Left lung (tissue), 10 donors: Measurements from ENCODE around the gene AUTS2. TPM values are rescaled to one million over a fixed set of nuclear protein-coding genes. Genes with fewer than 3 reads are reported as not detected.

Source experiments
- ATAC-seq: fragments of 200-7000 bp; cut with Tn5 transposase; one replicate; pipeline ENCODE4 v1.9.1; 2020; ENCODE audit warnings: moderate library complexity
- DNase-seq, 4 donors: peaks; one replicate each; pipeline ENCODE4 v3.0.0-alpha.2; 2013 to 2020
- H3K27ac ChIP-seq, 2 donors: fragments of 200-600 bp; sonication (generic) in 1 of 2; one replicate each; pipeline versions ENCODE4 v1.5.0 to v1.8.0; 2020 to 2021
- H3K27me3 ChIP-seq, 2 donors: fragments of 200-600 bp; sonication (generic) in 1 of 2; one replicate each; pipeline versions ENCODE4 v1.5.0 to v1.8.0; 2020 to 2021
- H3K36me3 ChIP-seq, 2 donors: fragments of 200-600 bp; sonication (generic) in 1 of 2; one replicate each; pipeline versions ENCODE4 v1.5.0 to v1.8.0; 2020 to 2021
- H3K4me1 ChIP-seq, 2 donors: fragments of 200-600 bp; one replicate each; pipeline ENCODE4 v1.8.0; 2021
- H3K4me3 ChIP-seq, 2 donors: fragments of 200-600 bp; sonication (generic) in 1 of 2; one replicate each; pipeline versions ENCODE4 v1.5.0 to v1.8.0; 2020 to 2021; ENCODE audit warnings: mild to moderate bottlenecking in 1 of 2
- H3K9me3 ChIP-seq, 2 donors: fragments of 200-600 bp; sonication (generic) in 1 of 2; one replicate each; pipeline versions ENCODE4 v1.5.0 to v1.8.0; 2020 to 2021
- intact Hi-C, 2 donors: fragments of 100-400 bp; cut with DNase I; formaldehyde crosslinking; loops; one replicate each; pipeline versions ENCODE4 v1.11.2 to v1.14.2; 2022
- polyA plus RNA-seq, 6 donors: library from polyadenylated mRNA; unstranded; fragments of 120-200 nt; gene quantifications; one replicate each; pipeline ENCODE4 v1.2.1, GENCODE V29; 2013; ENCODE audit not compliant: insufficient read length in 6 of 6
- total RNA-seq, 2 donors: library from RNA; stranded (reverse); fragmentation: NEBNext Ultra II Directional; extraction: Animal tissue kit (Norgen Biotek cat#: 25700); gene quantifications; one replicate each; pipeline ENCODE4 v1.2.1, GENCODE V29; 2021
- TF ChIP-seq, protein P1 (sequence below), 2 donors: fragments of 200-600 bp; sonication (generic) in 1 of 2; IDR thresholded peaks; one replicate each; pipeline versions ENCODE4 v1.5.0 to v1.8.0; 2021; ENCODE audit warnings: antibody characterized with exemption in 2 of 2
- donor health status: DM: no; HTN: yes; CAD: no.
- donor health status: DM: no; HTN: no; CAD: no.

The AUTS2 gene
- total and polyA plus RNA-seq, 8 donors = 40.4 to 119 (median 103) TPM

DNA sequence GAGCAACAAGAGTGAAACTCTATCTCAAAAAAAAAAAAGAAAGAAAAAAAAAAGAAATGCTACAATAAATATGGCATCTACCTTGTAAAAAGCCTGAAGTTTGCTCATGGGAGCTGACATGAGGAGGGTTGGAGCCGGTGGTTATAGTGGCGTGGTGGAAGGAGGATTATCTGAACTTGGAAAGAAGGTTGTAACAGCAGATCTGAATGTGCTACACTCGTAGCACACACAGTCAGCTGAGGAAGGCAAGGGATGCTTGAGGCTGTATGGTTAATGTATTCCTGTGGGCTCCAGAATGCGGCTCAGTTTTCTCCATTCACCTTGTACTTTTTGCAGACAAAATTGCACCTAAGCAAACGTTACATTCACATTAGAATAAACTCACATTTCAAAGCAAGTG, 1143.4 kb downstream of the AUTS2 start:
- DNase-seq (no peak), ATAC-seq (no peak)
- intact Hi-C loops = no loop called here
- Histone ChIP-seq H3K4me3 (no peak overlapping the region), H3K9me3 (no peaks in the 10 kb centered on the region), H3K27me3 (no peaks in the 10 kb centered on the region), H3K36me3 (no peaks in the 10 kb centered on the region), H3K4me1 (peaks cover 7 to 24% of the 10 kb centered on the region in 2 donors), H3K27ac (no peak overlapping the region)
- TF ChIP-seq, protein P1, sequence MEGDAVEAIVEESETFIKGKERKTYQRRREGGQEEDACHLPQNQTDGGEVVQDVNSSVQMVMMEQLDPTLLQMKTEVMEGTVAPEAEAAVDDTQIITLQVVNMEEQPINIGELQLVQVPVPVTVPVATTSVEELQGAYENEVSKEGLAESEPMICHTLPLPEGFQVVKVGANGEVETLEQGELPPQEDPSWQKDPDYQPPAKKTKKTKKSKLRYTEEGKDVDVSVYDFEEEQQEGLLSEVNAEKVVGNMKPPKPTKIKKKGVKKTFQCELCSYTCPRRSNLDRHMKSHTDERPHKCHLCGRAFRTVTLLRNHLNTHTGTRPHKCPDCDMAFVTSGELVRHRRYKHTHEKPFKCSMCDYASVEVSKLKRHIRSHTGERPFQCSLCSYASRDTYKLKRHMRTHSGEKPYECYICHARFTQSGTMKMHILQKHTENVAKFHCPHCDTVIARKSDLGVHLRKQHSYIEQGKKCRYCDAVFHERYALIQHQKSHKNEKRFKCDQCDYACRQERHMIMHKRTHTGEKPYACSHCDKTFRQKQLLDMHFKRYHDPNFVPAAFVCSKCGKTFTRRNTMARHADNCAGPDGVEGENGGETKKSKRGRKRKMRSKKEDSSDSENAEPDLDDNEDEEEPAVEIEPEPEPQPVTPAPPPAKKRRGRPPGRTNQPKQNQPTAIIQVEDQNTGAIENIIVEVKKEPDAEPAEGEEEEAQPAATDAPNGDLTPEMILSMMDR (IDR thresholded peaks at IDR 0.05) = no peak

DNA sequence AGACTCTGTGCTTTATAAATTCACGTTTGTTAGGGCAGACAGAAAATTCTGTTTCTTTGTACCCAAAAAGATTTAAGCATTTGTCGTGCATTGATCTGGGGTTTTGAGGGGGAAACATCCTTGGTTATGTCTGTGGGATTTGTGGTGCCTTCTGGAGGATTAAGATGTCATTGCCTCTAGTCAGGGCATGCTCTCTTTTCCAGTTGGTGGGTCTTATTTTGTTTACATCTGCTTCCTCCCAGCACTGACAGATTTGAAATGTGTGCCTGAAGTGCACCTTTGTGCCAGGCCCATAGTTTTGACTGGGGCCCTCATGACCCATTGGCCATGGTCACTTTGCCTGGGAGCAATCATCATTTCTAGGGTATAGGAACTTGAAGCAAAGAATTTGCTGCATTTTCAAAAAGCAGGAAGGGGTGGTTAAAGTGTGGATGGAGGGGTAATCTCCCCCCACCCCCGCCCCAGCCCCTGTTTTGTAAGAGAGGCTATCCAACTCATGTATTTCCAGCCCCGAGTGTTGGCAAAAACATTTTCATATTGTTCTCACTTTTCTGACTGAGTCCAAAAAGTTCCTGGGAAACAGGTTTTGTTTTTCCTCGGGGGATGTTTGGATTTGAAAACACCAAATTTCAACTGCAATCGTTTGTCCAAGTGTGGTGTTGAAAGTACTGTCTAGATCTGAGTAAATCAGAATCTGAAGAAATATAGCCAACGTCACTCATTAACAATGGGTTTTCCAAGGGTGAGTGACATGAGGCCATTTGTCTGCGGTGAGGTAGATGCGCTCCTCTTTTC, 1145.5 kb downstream of the AUTS2 start:
- H3K4me1 ChIP-seq = peaks cover 0 to 3% of the 10 kb centered on the region in 2 donors
- intact Hi-C loops = no loop called here
- ATAC-seq = no peak

DNA sequence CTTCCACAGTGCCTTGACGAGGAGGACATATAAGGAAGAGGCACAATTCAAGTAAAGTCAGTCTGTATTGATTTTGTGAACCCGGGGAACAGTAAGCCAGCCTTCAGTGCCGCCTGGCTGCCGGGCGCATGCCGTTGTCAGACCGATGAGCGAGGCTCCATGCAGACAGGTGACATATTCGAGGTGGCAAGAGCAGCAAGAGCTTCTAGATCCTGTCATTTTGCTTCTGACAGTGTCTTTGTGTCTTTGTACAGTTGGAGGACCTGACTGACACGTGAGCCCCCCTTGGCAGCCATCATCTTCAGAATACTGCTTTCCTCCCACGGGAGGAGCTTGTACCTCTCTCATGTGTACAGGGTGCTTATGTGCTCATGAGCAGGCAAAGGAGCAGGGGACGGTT, 1146.2 kb downstream of the AUTS2 start:
- Histone ChIP-seq H3K9me3 (no peaks in the 10 kb centered on the region), H3K4me3 (no peak overlapping the region), H3K27me3 (no peaks in the 10 kb centered on the region), H3K4me1 (no peaks in the 10 kb centered on the region), H3K36me3 (no peaks in the 10 kb centered on the region), H3K27ac (no peak overlapping the region)
- intact Hi-C loops = no loop called here
- ATAC-seq = no peak
- TF ChIP-seq, protein P1 (IDR thresholded peaks at IDR 0.05) = no peak
- DNase-seq = no peak

More for the DNA sequence above, 1145.5 kb downstream of the AUTS2 start:
- H3K36me3 ChIP-seq = no peaks in the 10 kb centered on the region
- TF ChIP-seq, protein P1 (IDR thresholded peaks at IDR 0.05) = no peak
- H3K27me3 ChIP-seq = no peaks in the 10 kb centered on the region
- H3K27ac ChIP-seq = no peak overlapping the region
- H3K9me3 ChIP-seq = no peaks in the 10 kb centered on the region
- DNase-seq = no peak
- no peak overlapping the region for H3K4me3 ChIP-seq

DNA sequence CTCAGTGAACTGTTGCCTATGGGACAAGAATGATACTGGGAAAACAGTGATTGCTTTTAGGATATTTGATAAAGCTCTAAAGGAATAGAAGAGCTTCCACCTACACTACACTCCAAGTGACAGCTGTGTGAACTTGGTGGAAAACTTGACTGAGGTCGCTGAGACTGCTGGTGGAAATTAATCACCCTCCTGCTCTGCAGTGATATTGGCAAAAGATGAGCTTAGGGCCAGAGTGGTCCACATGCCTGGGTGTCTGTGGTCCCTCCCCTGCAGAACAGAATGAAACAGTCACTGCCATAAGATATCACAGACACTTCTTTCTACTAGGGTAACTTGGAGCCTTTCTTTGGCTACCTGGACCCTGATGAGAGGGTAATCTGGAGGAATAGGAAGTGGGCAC, 1151.6 kb downstream of the AUTS2 start:
- no peak for ATAC-seq
- Histone ChIP-seq H3K27ac (no peak overlapping the region), H3K36me3 (no peaks in the 10 kb centered on the region), H3K9me3 (no peaks in the 10 kb centered on the region), H3K4me1 (peaks cover 0 to 3% of the 10 kb centered on the region in 2 donors), H3K27me3 (no peaks in the 10 kb centered on the region), H3K4me3 (no peak overlapping the region)
- DNase-seq = no peak
- intact Hi-C loops = no loop called here
- TF ChIP-seq, protein P1 (IDR thresholded peaks at IDR 0.05) = no peak

DNA sequence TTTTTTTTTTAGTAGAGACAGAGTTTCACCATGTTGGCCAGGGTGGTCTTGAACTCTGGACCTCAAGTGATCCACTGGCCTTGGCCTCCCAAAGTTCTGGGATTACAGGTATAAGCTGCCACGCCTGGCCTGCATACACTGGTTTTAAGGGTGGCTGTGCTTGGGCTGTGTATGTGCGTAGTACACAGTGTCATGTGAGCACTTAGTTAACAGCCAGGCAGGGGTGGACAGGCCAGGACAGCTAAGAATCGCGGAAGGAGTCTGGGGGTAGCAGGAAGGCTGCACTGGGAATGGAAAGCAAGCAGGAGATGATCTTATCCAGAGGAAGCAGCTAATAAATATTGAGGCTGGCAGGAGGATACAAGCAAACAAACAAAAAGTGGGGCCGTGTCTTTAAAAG, 1153.6 kb downstream of the AUTS2 start:
- DNase-seq = no peak
- Histone ChIP-seq H3K4me1 (peaks cover 0 to 3% of the 10 kb centered on the region in 2 donors), H3K9me3 (no peaks in the 10 kb centered on the region), H3K27ac (no peak overlapping the region), H3K4me3 (no peak overlapping the region), H3K27me3 (no peaks in the 10 kb centered on the region), H3K36me3 (no peaks in the 10 kb centered on the region)
- intact Hi-C loops = no loop called here
- TF ChIP-seq, protein P1 (IDR thresholded peaks at IDR 0.05) = no peak
- no peak for ATAC-seq
